ENCODE results near the gene CTTNBP2NL.
"Not testable (repeated sequence)": the region's sequence is repeated elsewhere in the genome, so short reads cannot be mapped to it uniquely, and the experiment has no call there.

CTTNBP2NL gene

GRCh38 chr1:112386024-112386723, 9.8 kb upstream of the CTTNBP2NL start:
- H3K9ac ChIP-seq (ENCODE audit: low read depth in 1 of 2, low read length in 2 of 2) = no peak overlapping the region
- H3K27ac ChIP-seq (ENCODE audit: low read depth in 2 of 2, low read length in 2 of 2) = no peak overlapping the region
- peaks cover 2 to 3% of the 10 kb centered on the region in 2 donors for H3K4me1 ChIP-seq (ENCODE audit: control insufficient read depth in 2 of 2, insufficient read depth in 2 of 2, low read length in 2 of 2)
- H3K9me3 ChIP-seq (ENCODE audit: control insufficient read depth in 2 of 2, low read length in 2 of 2) = no peaks in the 10 kb centered on the region
- no peaks in the 10 kb centered on the region for H3K36me3 ChIP-seq (ENCODE audit: control insufficient read depth in 2 of 2, insufficient read depth in 2 of 2, low read length in 2 of 2)
- H3K4me3 ChIP-seq (ENCODE audit: low read length in 2 of 2) = no peak overlapping the region
- no peaks in the 10 kb centered on the region for H3K27me3 ChIP-seq (ENCODE audit: control insufficient read depth in 2 of 2, insufficient read depth in 2 of 2, low read length in 2 of 2)

GRCh38 chr1:112386731-112387346, 9.2 kb upstream of the CTTNBP2NL start:
- H3K27ac ChIP-seq (ENCODE audit: low read depth in 2 of 2, low read length in 2 of 2) = no peak overlapping the region

GRCh38 chr1:112387807-112388206, 8.2 kb upstream of the CTTNBP2NL start:
- Histone ChIP-seq H3K36me3 (ENCODE audit: control insufficient read depth in 2 of 2, insufficient read depth in 2 of 2, low read length in 2 of 2) (no peaks in the 10 kb centered on the region), H3K4me3 (ENCODE audit: low read length in 2 of 2) (no peak overlapping the region), H3K27ac (ENCODE audit: low read depth in 2 of 2, low read length in 2 of 2) (no peak overlapping the region), H3K4me1 (ENCODE audit: control insufficient read depth in 2 of 2, insufficient read depth in 2 of 2, low read length in 2 of 2) (peaks cover 7 to 12% of the 10 kb centered on the region in 2 donors), H3K9ac (ENCODE audit: low read depth in 1 of 2, low read length in 2 of 2) (no peak overlapping the region), H3K27me3 (ENCODE audit: control insufficient read depth in 2 of 2, insufficient read depth in 2 of 2, low read length in 2 of 2) (no peaks in the 10 kb centered on the region), H3K9me3 (ENCODE audit: control insufficient read depth in 2 of 2, low read length in 2 of 2) (no peaks in the 10 kb centered on the region)

More at GRCh38 chr1:112386731-112387346, 9.2 kb upstream of the CTTNBP2NL start:
- Histone ChIP-seq H3K4me3 (ENCODE audit: low read length in 2 of 2) (no peak overlapping the region), H3K36me3 (ENCODE audit: control insufficient read depth in 2 of 2, insufficient read depth in 2 of 2, low read length in 2 of 2) (no peaks in the 10 kb centered on the region), H3K9ac (ENCODE audit: low read depth in 1 of 2, low read length in 2 of 2) (no peak overlapping the region), H3K27me3 (ENCODE audit: control insufficient read depth in 2 of 2, insufficient read depth in 2 of 2, low read length in 2 of 2) (no peaks in the 10 kb centered on the region), H3K9me3 (ENCODE audit: control insufficient read depth in 2 of 2, low read length in 2 of 2) (no peaks in the 10 kb centered on the region), H3K4me1 (ENCODE audit: control insufficient read depth in 2 of 2, insufficient read depth in 2 of 2, low read length in 2 of 2) (peaks cover 7% of the 10 kb centered on the region in 2 donors)

GRCh38 chr1:112388436-112388835, 7.6 kb upstream of the CTTNBP2NL start:
- Histone ChIP-seq H3K9ac (ENCODE audit: low read depth in 1 of 2, low read length in 2 of 2) (no peak overlapping the region), H3K4me3 (ENCODE audit: low read length in 2 of 2) (no peak overlapping the region), H3K4me1 (ENCODE audit: control insufficient read depth in 2 of 2, insufficient read depth in 2 of 2, low read length in 2 of 2) (peaks cover 11 to 14% of the 10 kb centered on the region in 2 donors), H3K36me3 (ENCODE audit: control insufficient read depth in 2 of 2, insufficient read depth in 2 of 2, low read length in 2 of 2) (no peaks in the 10 kb centered on the region), H3K27ac (ENCODE audit: low read depth in 2 of 2, low read length in 2 of 2) (peak overlapping the region in 1 of 2 donors; percentile 20), H3K9me3 (ENCODE audit: control insufficient read depth in 2 of 2, low read length in 2 of 2) (no peaks in the 10 kb centered on the region), H3K27me3 (ENCODE audit: control insufficient read depth in 2 of 2, insufficient read depth in 2 of 2, low read length in 2 of 2) (no peaks in the 10 kb centered on the region)

GRCh38 chr1:112389689-112390088, 6.3 kb upstream of the CTTNBP2NL start:
- Histone ChIP-seq H3K4me3 (ENCODE audit: low read length in 2 of 2) (no peak overlapping the region), H3K4me1 (ENCODE audit: control insufficient read depth in 2 of 2, insufficient read depth in 2 of 2, low read length in 2 of 2) (peaks cover 21 to 23% of the 10 kb centered on the region in 2 donors), H3K27ac (ENCODE audit: low read depth in 2 of 2, low read length in 2 of 2) (no peak overlapping the region), H3K36me3 (ENCODE audit: control insufficient read depth in 2 of 2, insufficient read depth in 2 of 2, low read length in 2 of 2) (no peaks in the 10 kb centered on the region), H3K9me3 (ENCODE audit: control insufficient read depth in 2 of 2, low read length in 2 of 2) (no peaks in the 10 kb centered on the region), H3K27me3 (ENCODE audit: control insufficient read depth in 2 of 2, insufficient read depth in 2 of 2, low read length in 2 of 2) (no peaks in the 10 kb centered on the region), H3K9ac (ENCODE audit: low read depth in 1 of 2, low read length in 2 of 2) (no peak overlapping the region)

- not testable (repeated sequence) for H3K27me3 ChIP-seq (ENCODE audit: control insufficient read depth in 2 of 2, insufficient read depth in 2 of 2, low read length in 2 of 2); H3K36me3 ChIP-seq (ENCODE audit: control insufficient read depth in 2 of 2, insufficient read depth in 2 of 2, low read length in 2 of 2); H3K9me3 ChIP-seq (ENCODE audit: control insufficient read depth in 2 of 2, low read length in 2 of 2)
- Histone ChIP-seq H3K4me1 (ENCODE audit: control insufficient read depth in 2 of 2, insufficient read depth in 2 of 2, low read length in 2 of 2) (peaks cover 27 to 30% of the 10 kb centered on the region in 2 donors), H3K27ac (ENCODE audit: low read depth in 2 of 2, low read length in 2 of 2) (peak overlapping the region in 1 of 2 donors; percentile 12), H3K4me3 (ENCODE audit: low read length in 2 of 2) (peak overlapping the region; percentile 70 to 81), H3K9ac (ENCODE audit: low read depth in 1 of 2, low read length in 2 of 2) (peak overlapping the region; percentile 67 to 72)
These were observed 5.7 kb upstream of the CTTNBP2NL start for GRCh38 chr1:112390335-112390734.

- no peaks in the 10 kb centered on the region for H3K36me3 ChIP-seq (ENCODE audit: control insufficient read depth in 2 of 2, insufficient read depth in 2 of 2, low read length in 2 of 2)
- peak overlapping the region; percentile 84 to 87 for H3K27ac ChIP-seq (ENCODE audit: low read depth in 2 of 2, low read length in 2 of 2)
- H3K27me3 ChIP-seq (ENCODE audit: control insufficient read depth in 2 of 2, insufficient read depth in 2 of 2, low read length in 2 of 2) = no peaks in the 10 kb centered on the region
- peaks cover 31 to 34% of the 10 kb centered on the region in 2 donors for H3K4me1 ChIP-seq (ENCODE audit: control insufficient read depth in 2 of 2, insufficient read depth in 2 of 2, low read length in 2 of 2)
- peak overlapping the region; percentile 70 to 81 for H3K4me3 ChIP-seq (ENCODE audit: low read length in 2 of 2)
- H3K9me3 ChIP-seq (ENCODE audit: control insufficient read depth in 2 of 2, low read length in 2 of 2) = no peaks in the 10 kb centered on the region
- H3K9ac ChIP-seq (ENCODE audit: low read depth in 1 of 2, low read length in 2 of 2) = peak overlapping the region; percentile 67 to 72
These were observed 5.0 kb upstream of the CTTNBP2NL start for GRCh38 chr1:112390775-112391602.

GRCh38 chr1:112391603-112391940, 4.4 kb upstream of the CTTNBP2NL start:
- no peaks in the 10 kb centered on the region for H3K36me3 ChIP-seq (ENCODE audit: control insufficient read depth in 2 of 2, insufficient read depth in 2 of 2, low read length in 2 of 2)
- H3K4me1 ChIP-seq (ENCODE audit: control insufficient read depth in 2 of 2, insufficient read depth in 2 of 2, low read length in 2 of 2) = peaks cover 32 to 34% of the 10 kb centered on the region in 2 donors
- peak overlapping the region; percentile 70 to 81 for H3K4me3 ChIP-seq (ENCODE audit: low read length in 2 of 2)
- H3K9me3 ChIP-seq (ENCODE audit: control insufficient read depth in 2 of 2, low read length in 2 of 2) = no peaks in the 10 kb centered on the region
- peak overlapping the region; percentile 67 to 72 for H3K9ac ChIP-seq (ENCODE audit: low read depth in 1 of 2, low read length in 2 of 2)
- H3K27ac ChIP-seq (ENCODE audit: low read depth in 2 of 2, low read length in 2 of 2) = peak overlapping the region; percentile 84 to 87
- no peaks in the 10 kb centered on the region for H3K27me3 ChIP-seq (ENCODE audit: control insufficient read depth in 2 of 2, insufficient read depth in 2 of 2, low read length in 2 of 2)

GRCh38 chr1:112393631-112393974, 2.4 kb upstream of the CTTNBP2NL start:
- no peaks in the 10 kb centered on the region for H3K36me3 ChIP-seq (ENCODE audit: control insufficient read depth in 2 of 2, insufficient read depth in 2 of 2, low read length in 2 of 2)
- peak overlapping the region; percentile 55 to 97 for H3K4me3 ChIP-seq (ENCODE audit: low read length in 2 of 2)
- peak overlapping the region; percentile 95 to 99 for H3K27ac ChIP-seq (ENCODE audit: low read depth in 2 of 2, low read length in 2 of 2)
- peak overlapping the region; percentile 34 to 99 for H3K9ac ChIP-seq (ENCODE audit: low read depth in 1 of 2, low read length in 2 of 2)
- H3K4me1 ChIP-seq (ENCODE audit: control insufficient read depth in 2 of 2, insufficient read depth in 2 of 2, low read length in 2 of 2) = peaks cover 43 to 45% of the 10 kb centered on the region in 2 donors
- no peaks in the 10 kb centered on the region for H3K9me3 ChIP-seq (ENCODE audit: control insufficient read depth in 2 of 2, low read length in 2 of 2)
- H3K27me3 ChIP-seq (ENCODE audit: control insufficient read depth in 2 of 2, insufficient read depth in 2 of 2, low read length in 2 of 2) = no peaks in the 10 kb centered on the region

GRCh38 chr1:112394743-112395062, 1.3 kb upstream of the CTTNBP2NL start:
- Histone ChIP-seq H3K27me3 (ENCODE audit: control insufficient read depth in 2 of 2, insufficient read depth in 2 of 2, low read length in 2 of 2) (no peaks in the 10 kb centered on the region), H3K9me3 (ENCODE audit: control insufficient read depth in 2 of 2, low read length in 2 of 2) (no peaks in the 10 kb centered on the region), H3K36me3 (ENCODE audit: control insufficient read depth in 2 of 2, insufficient read depth in 2 of 2, low read length in 2 of 2) (no peaks in the 10 kb centered on the region), H3K27ac (ENCODE audit: low read depth in 2 of 2, low read length in 2 of 2) (peak overlapping the region; percentile 95 to 99), H3K9ac (ENCODE audit: low read depth in 1 of 2, low read length in 2 of 2) (peak overlapping the region; percentile 82 to 99), H3K4me3 (ENCODE audit: low read length in 2 of 2) (peak overlapping the region; percentile 55 to 97), H3K4me1 (ENCODE audit: control insufficient read depth in 2 of 2, insufficient read depth in 2 of 2, low read length in 2 of 2) (peaks cover 43 to 48% of the 10 kb centered on the region in 2 donors)
